GM19240 (cell line): ENCODE results near the gene QPCT.
"Not testable (repeated sequence)": the region's sequence is repeated elsewhere in the genome, so short reads cannot be mapped to it uniquely, and the experiment has no call there.

Experiments
- DNase-seq: peaks from one replicate; pipeline ENCODE4 v3.0.0; 2011; ENCODE audit warnings: low spot score; ENCODE audit not compliant: insufficient read length

The QPCT gene

DNA sequence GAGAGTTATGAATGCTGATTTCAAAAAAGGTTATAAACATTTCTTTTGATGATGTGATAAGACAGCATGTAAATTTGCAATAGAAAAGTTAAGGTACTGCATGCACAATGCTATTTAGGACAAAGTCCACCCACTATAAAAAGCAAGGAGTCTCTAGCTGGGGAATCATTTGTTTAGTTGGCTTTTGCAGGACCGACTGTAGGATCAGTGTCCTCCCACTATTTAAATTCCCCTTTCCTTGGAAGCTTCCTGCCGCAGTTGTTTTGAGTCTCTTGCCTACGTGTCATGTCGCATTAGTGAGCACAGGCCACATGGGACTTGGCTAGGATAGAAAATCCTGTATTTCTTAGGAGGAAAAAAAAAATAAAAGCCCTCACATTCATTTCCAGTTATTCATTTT, 13.1 kb downstream of the QPCT start:
- DNase-seq, result no peak

GRCh38 chr2:37358466-37358865, 14.0 kb downstream of the QPCT start:
- no peak for DNase-seq

- DNase-seq, result no peak
These were observed 16.9 kb downstream of the QPCT start for GRCh38 chr2:37361216-37361815.

DNA sequence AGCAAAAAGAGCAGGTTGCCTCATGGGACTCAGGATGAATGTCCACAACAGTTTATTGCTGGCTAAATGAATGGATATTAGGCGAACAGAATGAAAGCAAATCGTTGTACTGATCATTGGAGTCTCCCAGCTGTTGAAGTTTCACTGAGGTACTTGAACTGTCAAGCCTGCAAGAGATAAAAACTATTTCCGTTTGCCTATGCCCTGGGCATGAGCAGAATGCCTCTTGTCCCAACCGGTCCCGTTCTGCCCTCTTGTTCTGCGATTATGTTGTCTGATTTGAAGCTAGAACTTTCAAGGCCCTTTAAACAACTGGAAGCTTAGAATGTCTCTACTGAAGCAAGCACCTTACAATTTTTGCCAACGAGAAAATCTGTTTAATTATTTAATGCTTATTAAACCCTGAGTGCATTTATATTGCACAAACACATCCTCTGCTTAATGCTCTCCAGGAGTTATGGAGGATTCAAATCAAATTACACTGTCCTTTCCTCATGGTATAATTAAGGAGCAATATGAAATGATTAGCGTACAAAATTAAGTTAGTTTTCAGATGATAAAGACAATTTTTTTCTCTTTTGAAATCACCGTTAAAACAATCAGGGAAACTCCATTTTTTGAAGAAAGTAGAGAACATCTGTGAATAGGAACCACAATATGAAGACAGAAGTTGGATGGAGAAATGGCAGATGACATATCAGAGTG, 17.7 kb downstream of the QPCT start:
- DNase-seq, result no peak

- DNase-seq, result no peak
These were observed 19.9 kb downstream of the QPCT start for GRCh38 chr2:37364351-37364750.

- DNase-seq, result no peak
These were observed 21.2 kb downstream of the QPCT start for GRCh38 chr2:37365669-37366068.

- DNase-seq, result no peak
These were observed 22.3 kb downstream of the QPCT start for GRCh38 chr2:37366773-37367172.

- DNase-seq, result no peak
These were observed 22.9 kb downstream of the QPCT start for GRCh38 chr2:37367310-37367709.

DNA sequence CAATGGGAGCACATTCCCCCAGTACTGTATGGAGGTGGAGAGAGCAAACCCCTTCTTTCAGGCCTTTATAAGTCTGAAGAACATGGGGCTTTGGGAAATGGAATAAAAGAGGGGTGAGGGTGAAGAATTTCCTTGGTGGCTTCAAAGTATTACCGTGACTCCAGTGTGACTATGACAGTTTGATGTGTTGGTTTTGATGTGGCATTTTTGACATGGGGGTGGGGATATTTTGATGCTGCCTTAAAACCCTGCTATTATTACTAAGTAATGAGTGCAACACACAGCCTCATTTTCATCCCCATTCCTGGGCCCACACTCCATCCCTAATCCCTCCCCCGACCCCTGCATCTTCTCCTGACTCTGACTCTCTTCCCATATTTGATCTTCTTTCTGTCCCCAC, 23.6 kb downstream of the QPCT start:
- DNase-seq, result no peak

DNA sequence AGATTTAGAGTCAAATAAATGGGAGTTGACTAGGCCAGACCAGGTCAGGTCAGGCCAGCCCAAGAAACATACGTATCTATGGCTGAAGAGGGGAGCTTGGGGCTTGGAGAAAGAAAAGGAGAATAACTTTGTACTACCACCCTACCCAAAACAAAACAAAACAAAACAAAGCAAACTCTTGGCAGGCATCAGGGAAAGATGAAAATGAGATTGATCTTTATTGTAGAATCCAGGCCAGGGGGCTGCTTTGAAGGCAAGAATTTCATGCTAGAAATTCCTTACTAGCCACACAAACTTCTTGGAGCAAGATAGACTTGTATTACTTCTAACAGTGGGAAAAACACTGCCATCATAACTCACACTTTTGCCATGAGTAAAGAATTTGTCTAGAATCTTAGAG, 26.2 kb downstream of the QPCT start:
- no peak for DNase-seq

GRCh38 chr2:37372000-37372399, 27.6 kb downstream of the QPCT start:
- DNase-seq, result no peak

DNA sequence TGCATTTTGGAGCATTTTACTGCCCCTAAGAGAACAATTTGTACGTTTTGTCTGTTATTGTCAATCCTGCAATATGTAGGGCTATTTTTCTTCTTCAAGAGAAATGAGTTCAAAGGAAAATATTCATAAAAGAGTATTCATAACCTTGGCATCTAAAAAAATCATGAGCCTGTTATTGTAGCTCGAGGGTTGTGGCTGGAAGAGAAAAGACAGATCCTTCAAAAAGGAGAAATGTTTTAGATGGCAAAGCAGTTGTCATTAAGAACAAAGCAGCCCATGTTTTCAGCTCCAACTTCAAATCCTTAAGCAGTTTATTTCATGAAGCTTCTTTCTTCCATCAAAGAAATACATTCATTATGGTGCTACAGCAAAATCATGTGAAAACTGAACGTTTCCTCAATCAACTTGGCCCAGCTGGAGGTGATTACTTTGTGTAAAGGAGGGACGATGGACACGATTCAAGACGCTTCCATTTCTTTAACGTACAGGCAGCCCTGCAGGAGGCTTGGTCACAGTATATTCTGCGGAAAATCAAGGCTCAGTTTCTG, 31.4 kb downstream of the QPCT start:
- DNase-seq, result no peak

DNA sequence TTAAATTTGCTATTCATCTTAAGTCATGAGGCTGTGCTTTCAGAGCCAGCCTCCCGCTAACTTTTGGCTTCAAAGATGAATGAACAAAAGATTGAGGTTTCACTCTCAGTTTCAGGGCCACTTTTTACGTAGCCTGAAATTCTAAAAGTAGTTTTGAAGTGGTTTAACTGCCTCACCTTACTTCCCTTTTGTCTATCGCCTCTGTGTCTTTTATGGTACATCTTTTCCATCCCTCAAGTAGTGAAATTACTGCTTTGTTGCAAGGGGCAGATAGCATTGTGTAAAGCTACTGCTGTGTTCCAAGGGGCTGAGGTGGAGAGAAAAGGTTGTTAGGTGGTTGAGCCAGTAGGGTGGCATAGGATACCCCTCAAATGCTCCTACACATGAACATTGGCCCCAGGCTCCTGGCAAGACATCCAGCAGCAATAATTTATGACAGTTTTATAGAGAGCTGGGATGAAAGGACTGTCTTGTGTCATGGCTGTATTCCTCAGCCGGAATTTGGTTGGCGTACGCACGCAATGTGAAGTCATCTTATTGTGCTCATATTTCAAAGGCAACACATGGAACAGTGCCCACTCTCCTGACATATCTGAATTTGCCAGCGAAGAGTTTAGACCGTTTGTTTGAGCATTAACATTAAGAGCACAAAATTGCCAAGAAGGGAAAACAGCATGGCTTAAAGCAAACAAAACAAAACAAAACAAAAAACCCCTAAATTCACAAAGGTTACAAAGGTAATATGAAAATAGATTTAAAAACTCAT, 32.2 kb downstream of the QPCT start:
- DNase-seq, result peak; percentile 50

DNA sequence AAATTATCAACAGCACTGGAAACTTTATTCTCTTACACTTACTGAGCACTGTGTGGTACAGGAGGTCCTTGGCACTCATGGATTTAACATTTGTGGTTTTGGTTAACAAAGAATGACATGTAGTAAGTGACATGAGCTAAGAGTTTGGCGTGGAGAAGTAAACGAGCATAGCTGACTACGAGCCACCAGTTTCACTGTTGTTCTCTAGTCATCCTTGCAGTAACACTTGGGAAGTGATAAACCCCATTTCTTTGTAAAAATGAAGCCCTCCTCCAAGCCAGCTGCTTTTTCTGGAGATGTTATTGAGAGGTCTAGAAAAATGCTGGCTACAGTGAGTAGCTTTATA, 32.7 kb downstream of the QPCT start:
- no peak for DNase-seq

- DNase-seq, result no peak
These were observed 34.0 kb downstream of the QPCT start for GRCh38 chr2:37378411-37378810.

DNA sequence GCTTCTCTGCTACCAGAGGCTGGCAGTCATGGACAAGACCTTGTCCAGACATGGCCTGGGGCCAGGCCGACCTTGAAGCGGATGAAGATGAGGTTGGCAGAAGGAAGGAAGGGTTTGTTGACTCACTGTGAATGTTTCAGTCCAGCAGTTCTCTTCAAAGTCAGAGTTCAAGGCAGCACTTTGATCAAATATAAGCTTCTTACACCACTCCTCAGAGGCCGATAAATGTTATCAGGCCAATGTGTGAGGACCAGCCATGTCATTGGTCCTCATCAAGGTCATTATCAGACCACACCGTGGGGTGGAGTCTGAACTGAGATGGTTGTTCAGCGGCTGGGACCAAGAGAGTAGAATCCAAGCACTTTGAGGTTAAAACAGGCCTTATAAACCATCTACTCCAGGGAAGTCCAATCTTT, 35.5 kb downstream of the QPCT start:
- no peak for DNase-seq

DNA sequence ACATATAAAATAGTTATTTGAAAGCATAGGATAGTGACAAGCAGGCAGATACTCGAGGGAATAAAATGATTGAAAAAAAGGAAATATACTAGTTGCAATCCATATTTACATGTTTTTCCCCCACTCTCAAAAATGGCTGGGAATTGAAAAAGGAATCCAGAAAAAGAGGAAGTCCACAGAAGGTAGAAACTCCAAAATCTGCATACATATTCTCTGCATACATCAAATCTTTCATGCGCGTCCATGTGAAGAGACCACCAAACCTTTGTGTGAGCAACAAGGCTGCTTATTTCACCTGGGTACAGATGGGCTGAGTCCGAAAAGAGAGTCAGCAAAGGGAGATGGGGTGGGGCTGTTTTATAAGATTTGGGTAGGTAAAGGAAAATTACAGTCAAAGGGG, 36.4 kb downstream of the QPCT start:
- not testable (repeated sequence) for DNase-seq

DNA sequence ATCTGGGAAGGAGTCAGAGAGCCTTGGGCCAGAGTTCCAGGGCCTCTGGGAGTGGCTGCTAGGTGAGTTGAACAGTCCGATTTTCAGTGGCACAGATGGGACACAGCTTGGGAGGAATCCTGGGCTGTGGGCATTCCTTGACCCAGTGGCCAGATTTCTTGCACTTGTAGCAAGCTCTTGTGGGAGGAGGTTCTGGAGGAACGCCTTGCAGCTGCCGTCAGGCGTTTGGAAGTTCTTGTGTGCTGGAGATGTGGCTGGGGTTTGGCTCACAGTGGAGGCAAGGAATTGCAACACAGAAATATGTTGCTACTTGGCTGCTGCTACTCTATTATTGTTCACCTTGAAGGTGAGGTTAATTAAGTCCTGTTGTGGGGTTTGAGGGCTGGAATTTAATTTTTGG, 39.8 kb downstream of the QPCT start:
- DNase-seq, result not testable (repeated sequence)

- no peak for DNase-seq
These were observed 42.9 kb downstream of the QPCT start for GRCh38 chr2:37387148-37387835.

DNA sequence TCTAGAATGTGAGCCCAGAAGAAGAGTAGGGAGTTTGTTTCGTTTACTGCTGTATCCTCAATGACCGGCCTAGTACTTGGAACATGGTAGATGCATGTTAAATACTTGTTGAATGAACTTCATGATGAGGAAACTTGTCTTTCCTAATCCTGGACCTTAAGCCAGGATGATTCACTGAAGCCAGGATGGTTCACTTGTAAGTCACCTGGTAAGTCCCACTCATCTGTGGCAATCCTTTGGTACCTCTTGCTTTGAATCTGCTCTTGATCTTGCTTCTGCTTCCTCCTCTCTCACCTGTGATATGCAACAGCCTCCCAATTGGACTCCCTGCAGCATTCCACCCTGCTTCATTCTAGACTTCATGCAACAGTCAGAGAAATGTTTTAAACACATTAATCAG, 43.6 kb downstream of the QPCT start:
- no peak for DNase-seq

GRCh38 chr2:37389395-37389794, 45.0 kb downstream of the QPCT start:
- DNase-seq, result no peak
